Astrocyte (in vitro differentiated cells and primary cell): ENCODE results near the gene NLGN1. TPM values are rescaled to one million over a fixed set of nuclear protein-coding genes. Genes with fewer than 3 reads are reported as not detected.

Source experiments
- DNase-seq: peaks from one replicate; pipeline ENCODE4 v3.0.0-alpha.2; 2010; ENCODE audit warnings: low read depth
- FAIRE-seq: peaks from 2 replicates; lab custom pipeline; 2011; peaks lifted over from hg19 to GRCh38; lab: Jason Lieb, UNC
- H2AFZ ChIP-seq: 2 replicates; pipeline ENCODE4 v1.6.0; 2012; ENCODE audit warnings: low read depth, low read length, inconsistent platforms
- H3K27ac ChIP-seq: 2 replicates; pipeline ENCODE4 v1.5.1; 2011; ENCODE audit warnings: low read depth, low read length, inconsistent platforms
- H3K27me3 ChIP-seq: 2 replicates; pipeline ENCODE4 v1.6.0; 2011; ENCODE audit warnings: low read length, inconsistent platforms; ENCODE audit not compliant: insufficient read depth
- H3K36me3 ChIP-seq: 2 replicates; pipeline ENCODE4 v1.5.1; 2011; ENCODE audit warnings: low read length, inconsistent platforms; ENCODE audit not compliant: insufficient read depth
- H3K4me1 ChIP-seq: 2 replicates; pipeline ENCODE4 v1.5.1; 2011; ENCODE audit warnings: low read length, inconsistent platforms; ENCODE audit not compliant: insufficient read depth
- H3K4me2 ChIP-seq: 2 replicates; pipeline ENCODE4 v1.6.0; 2012; ENCODE audit warnings: low read length, inconsistent platforms
- H3K4me3 ChIP-seq: 2 replicates; pipeline ENCODE4 v1.5.1; 2011; ENCODE audit warnings: low read depth, mild to moderate bottlenecking, low read length, inconsistent platforms; ENCODE audit not compliant: insufficient read depth
- H3K79me2 ChIP-seq: 2 replicates; pipeline ENCODE4 v1.6.0; 2012; ENCODE audit warnings: mild to moderate bottlenecking, low read length, inconsistent platforms; ENCODE audit not compliant: insufficient read depth
- H3K9ac ChIP-seq: 2 replicates; pipeline ENCODE4 v1.6.0; 2012; ENCODE audit warnings: mild to moderate bottlenecking, low read length, inconsistent platforms
- H3K9me3 ChIP-seq: 2 replicates; pipeline ENCODE4 v1.5.1; 2012; ENCODE audit warnings: low read depth, mild to moderate bottlenecking, low read length, inconsistent platforms; ENCODE audit not compliant: insufficient read depth
- H4K20me1 ChIP-seq: 2 replicates; pipeline ENCODE4 v1.6.0; 2012; ENCODE audit warnings: low read length, inconsistent platforms; ENCODE audit not compliant: insufficient read depth
- H3K27ac Mint-ChIP-seq: one replicate; pipeline ENCODE4 v1.8.0; 2021; ENCODE audit warnings: mild to moderate bottlenecking, mixed read lengths; ENCODE audit not compliant: unreplicated experiment
- H3K27me3 Mint-ChIP-seq: one replicate; pipeline ENCODE4 v1.8.0; 2021; ENCODE audit warnings: low read depth, mixed read lengths; ENCODE audit not compliant: unreplicated experiment
- H3K36me3 Mint-ChIP-seq: one replicate; pipeline ENCODE4 v1.8.0; 2021; ENCODE audit warnings: low read depth, mixed read lengths; ENCODE audit not compliant: unreplicated experiment
- H3K4me1 Mint-ChIP-seq: one replicate; pipeline ENCODE4 v1.8.0; 2021; ENCODE audit warnings: low read depth, mixed read lengths; ENCODE audit not compliant: unreplicated experiment
- H3K4me3 Mint-ChIP-seq: one replicate; pipeline ENCODE4 v1.8.0; 2021; ENCODE audit warnings: mild to moderate bottlenecking, moderate library complexity, mixed read lengths; ENCODE audit not compliant: unreplicated experiment
- H3K9me3 Mint-ChIP-seq: one replicate; pipeline ENCODE4 v1.8.0; 2021; ENCODE audit warnings: mild to moderate bottlenecking, mixed read lengths; ENCODE audit not compliant: unreplicated experiment
- CTCF ChIP-seq: IDR thresholded peaks from 2 replicates; pipeline ENCODE4 v1.5.1; 2011; ENCODE audit warnings: low read depth, mild to moderate bottlenecking, inconsistent platforms, low read length, moderate library complexity; ENCODE audit not compliant: insufficient read depth
- EZH2 ChIP-seq: IDR thresholded peaks from 2 replicates; pipeline ENCODE4 v1.6.1; 2012; ENCODE audit warnings: mild to moderate bottlenecking, low read length, inconsistent platforms; ENCODE audit not compliant: insufficient read depth
- total RNA-seq: library from RNA; stranded (reverse); gene quantifications from 2 replicates; pipeline ENCODE4 v1.2.1, GENCODE V29; 2021

NLGN1 gene
- total RNA-seq, 1 donor from 2014 or later = 1.2 TPM

GRCh38 chr3:173865900-173866498 is 468.5 kb downstream of the NLGN1 start:
- FAIRE-seq (no peak), DNase-seq (no peak)
- Mint-ChIP-seq H3K27ac (no peak overlapping the region), H3K27me3 (no peaks in the 10 kb centered on the region), H3K36me3 (no peaks in the 10 kb centered on the region), H3K9me3 (no peaks in the 10 kb centered on the region), H3K4me3 (no peak overlapping the region), H3K4me1 (no peaks in the 10 kb centered on the region)
- H3K79me2 ChIP-seq = no peaks in the 10 kb centered on the region
- TF ChIP-seq EZH2 (no peak), CTCF (no peak)
- no peaks in the 10 kb centered on the region for H4K20me1 ChIP-seq
- no peak overlapping the region for H3K9ac ChIP-seq
- no peak overlapping the region for H2AFZ ChIP-seq
- no peak overlapping the region for H3K4me3 ChIP-seq
- no peak overlapping the region for H3K27ac ChIP-seq
- H3K9me3 ChIP-seq = no peaks in the 10 kb centered on the region
- H3K4me2 ChIP-seq = no peak overlapping the region
- H3K27me3 ChIP-seq = no peaks in the 10 kb centered on the region
- no peaks in the 10 kb centered on the region for H3K4me1 ChIP-seq
- H3K36me3 ChIP-seq = no peaks in the 10 kb centered on the region

DNA sequence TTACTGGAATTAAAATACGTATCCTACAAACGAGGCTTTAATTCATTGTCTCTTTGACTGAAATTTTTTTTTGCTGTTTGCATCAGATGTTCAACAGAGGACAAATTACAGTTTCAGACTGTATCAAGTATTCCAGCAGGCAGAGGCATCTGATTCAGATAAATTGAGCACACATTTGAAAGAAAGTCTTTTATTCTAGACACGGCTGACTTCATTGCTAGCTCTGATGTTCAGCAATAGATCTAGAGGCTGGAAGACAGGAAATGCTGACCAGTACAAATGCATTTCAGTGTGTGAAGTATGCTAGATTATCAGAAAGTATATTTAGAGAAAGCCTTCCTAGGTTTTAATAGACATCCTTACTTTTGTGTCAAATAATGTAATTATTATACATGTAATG is 472.2 kb downstream of the NLGN1 start:
- H3K4me2 ChIP-seq = no peak overlapping the region
- H3K36me3 ChIP-seq = no peaks in the 10 kb centered on the region
- Mint-ChIP-seq H3K27me3 (no peaks in the 10 kb centered on the region), H3K4me3 (no peak overlapping the region), H3K4me1 (no peaks in the 10 kb centered on the region), H3K27ac (no peak overlapping the region), H3K9me3 (no peaks in the 10 kb centered on the region), H3K36me3 (no peaks in the 10 kb centered on the region)
- no peaks in the 10 kb centered on the region for H3K9me3 ChIP-seq
- no peak overlapping the region for H3K9ac ChIP-seq
- H4K20me1 ChIP-seq = no peaks in the 10 kb centered on the region
- H3K4me1 ChIP-seq = no peaks in the 10 kb centered on the region
- no peak overlapping the region for H2AFZ ChIP-seq
- no peaks in the 10 kb centered on the region for H3K79me2 ChIP-seq
- no peak overlapping the region for H3K4me3 ChIP-seq
- FAIRE-seq (no peak), DNase-seq (no peak)
- no peaks in the 10 kb centered on the region for H3K27me3 ChIP-seq
- TF ChIP-seq CTCF = no peak
- no peak for TF ChIP-seq EZH2
- H3K27ac ChIP-seq = no peak overlapping the region

DNA sequence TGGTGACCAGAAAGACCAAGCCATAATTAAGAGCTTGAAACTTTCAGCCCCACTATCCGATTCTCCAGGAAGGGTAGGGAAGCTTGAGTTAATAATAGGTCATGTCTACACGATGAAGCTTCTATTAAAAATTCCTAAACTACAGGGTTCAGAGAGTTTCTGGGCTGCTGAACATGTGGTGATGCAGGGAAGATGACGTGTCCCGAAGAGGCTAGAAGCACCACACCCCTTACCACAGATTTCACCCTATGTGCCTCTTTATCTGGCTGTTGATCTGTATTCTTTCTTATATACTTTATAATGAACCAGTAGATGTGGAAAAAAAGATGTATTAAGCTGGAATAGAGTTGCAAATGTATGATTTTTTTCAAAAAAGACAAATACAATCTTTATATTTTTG is 473.4 kb downstream of the NLGN1 start:
- Histone ChIP-seq H3K36me3 (no peaks in the 10 kb centered on the region), H3K4me2 (no peak overlapping the region), H3K4me3 (no peak overlapping the region), H4K20me1 (no peaks in the 10 kb centered on the region), H3K9me3 (no peaks in the 10 kb centered on the region), H3K27ac (no peak overlapping the region), H2AFZ (no peak overlapping the region), H3K9ac (no peak overlapping the region), H3K4me1 (no peaks in the 10 kb centered on the region), H3K27me3 (no peaks in the 10 kb centered on the region), H3K79me2 (no peaks in the 10 kb centered on the region)
- H3K4me3 Mint-ChIP-seq = no peak overlapping the region
- no peak for DNase-seq
- H3K9me3 Mint-ChIP-seq = no peaks in the 10 kb centered on the region
- H3K36me3 Mint-ChIP-seq = no peaks in the 10 kb centered on the region
- FAIRE-seq = no peak
- no peak overlapping the region for H3K27ac Mint-ChIP-seq
- no peak for TF ChIP-seq CTCF
- no peak for TF ChIP-seq EZH2
- H3K27me3 Mint-ChIP-seq = no peaks in the 10 kb centered on the region
- H3K4me1 Mint-ChIP-seq = no peaks in the 10 kb centered on the region
